Neural progenitor cell (in vitro differentiated cells): ENCODE results near the gene ROR2.

Experiments used
- CTCF ChIP-seq: fragments of 200-600 bp; sonication (generic); IDR thresholded peaks from 2 replicates; pipeline ENCODE4 v1.5.1; 2017; ENCODE audit warnings: antibody characterized with exemption, mild to moderate bottlenecking
- EZH2 ChIP-seq: fragments of 200-600 bp; sonication (generic); IDR thresholded peaks from 2 replicates; pipeline ENCODE4 v1.6.1; 2017; ENCODE audit warnings: antibody characterized with exemption, mild to moderate bottlenecking, moderate library complexity

GRCh38 chr9:91720751-91721705 is 229.0 kb downstream of the ROR2 start:
- TF ChIP-seq CTCF (no peak), EZH2 (no peak)
